ENCODE measurements around the gene GFER. TPM values are rescaled to one million over a fixed set of nuclear protein-coding genes. Genes with fewer than 3 reads are reported as not detected.
"Not testable (repeated sequence)": the region's sequence is repeated elsewhere in the genome, so short reads cannot be mapped to it uniquely, and the experiment has no call there.

GFER gene
- total RNA-seq, 1 experiment from 2014 or later, result 26.2 TPM

- POLR2A ChIA-PET (ENCODE audit: low non-redundant PET), result interaction anchor here (0.5 kb wide), 1 partner anchor 58 kb away, joined by 4 read pairs; no protein-coding TSS in a partner anchor
- Histone ChIP-seq H3K4me1 (ENCODE audit: insufficient read depth, low read length, poor library complexity, severe bottlenecking) (peaks cover 34% of the 10 kb centered on the region), H3K27ac (ENCODE audit: low read depth, low read length, poor library complexity, severe bottlenecking) (peak overlapping the region; percentile 52)
Measured at GRCh38 chr16:2033057-2033908, 49.3 kb downstream of the GFER start.

GRCh38 chr16:2033909-2034695, 50.1 kb downstream of the GFER start:
- POLR2A ChIA-PET (ENCODE audit: low non-redundant PET), result interaction anchor here (0.5 kb wide), 1 partner anchor 57 kb away, joined by 4 read pairs; no protein-coding TSS in a partner anchor
- Histone ChIP-seq H3K27ac (ENCODE audit: low read depth, low read length, poor library complexity, severe bottlenecking) (peak overlapping the region; percentile 52), H3K4me1 (ENCODE audit: insufficient read depth, low read length, poor library complexity, severe bottlenecking) (peaks cover 42% of the 10 kb centered on the region)
- CTCF ChIA-PET; DNase-seq (ENCODE audit: low spot score); H3K4me3 ChIP-seq (ENCODE audit: low read depth, low read length, poor library complexity, severe bottlenecking); H3K9me3 ChIP-seq (ENCODE audit: low read depth, low read length, poor library complexity, severe bottlenecking); H3K27me3 ChIP-seq (replicated peaks; ENCODE audit: insufficient read depth, low read depth, low read length, poor library complexity); intact Hi-C loops (cut with micrococcal nuclease; ENCODE audit: unreplicated experiment); BruUV-seq (replicated peaks); H3K36me3 ChIP-seq (ENCODE audit: insufficient read depth, low read length, poor library complexity, severe bottlenecking): not testable (repeated sequence)

More at GRCh38 chr16:2033057-2033908, 49.3 kb downstream of the GFER start:
- Histone ChIP-seq H3K9me3 (ENCODE audit: low read depth, low read length, poor library complexity, severe bottlenecking) (no peaks in the 10 kb centered on the region), H3K27me3 (replicated peaks; ENCODE audit: insufficient read depth, low read depth, low read length, poor library complexity) (no peaks in the 10 kb centered on the region), H3K36me3 (ENCODE audit: insufficient read depth, low read length, poor library complexity, severe bottlenecking) (peaks cover 4% of the 10 kb centered on the region), H3K4me3 (ENCODE audit: low read depth, low read length, poor library complexity, severe bottlenecking) (no peak overlapping the region)
- CTCF ChIA-PET, result interaction anchor here (0.6 kb wide), 1 partner anchor 168 kb away, joined by 3 read pairs; no protein-coding TSS in a partner anchor
- peak; percentile 47 for DNase-seq (ENCODE audit: low spot score)
- TF ChIP-seq, protein P1, sequence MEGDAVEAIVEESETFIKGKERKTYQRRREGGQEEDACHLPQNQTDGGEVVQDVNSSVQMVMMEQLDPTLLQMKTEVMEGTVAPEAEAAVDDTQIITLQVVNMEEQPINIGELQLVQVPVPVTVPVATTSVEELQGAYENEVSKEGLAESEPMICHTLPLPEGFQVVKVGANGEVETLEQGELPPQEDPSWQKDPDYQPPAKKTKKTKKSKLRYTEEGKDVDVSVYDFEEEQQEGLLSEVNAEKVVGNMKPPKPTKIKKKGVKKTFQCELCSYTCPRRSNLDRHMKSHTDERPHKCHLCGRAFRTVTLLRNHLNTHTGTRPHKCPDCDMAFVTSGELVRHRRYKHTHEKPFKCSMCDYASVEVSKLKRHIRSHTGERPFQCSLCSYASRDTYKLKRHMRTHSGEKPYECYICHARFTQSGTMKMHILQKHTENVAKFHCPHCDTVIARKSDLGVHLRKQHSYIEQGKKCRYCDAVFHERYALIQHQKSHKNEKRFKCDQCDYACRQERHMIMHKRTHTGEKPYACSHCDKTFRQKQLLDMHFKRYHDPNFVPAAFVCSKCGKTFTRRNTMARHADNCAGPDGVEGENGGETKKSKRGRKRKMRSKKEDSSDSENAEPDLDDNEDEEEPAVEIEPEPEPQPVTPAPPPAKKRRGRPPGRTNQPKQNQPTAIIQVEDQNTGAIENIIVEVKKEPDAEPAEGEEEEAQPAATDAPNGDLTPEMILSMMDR (conservative IDR thresholded peaks at IDR 0.05; ENCODE audit: low read depth, low read length), result no peak
- TF ChIP-seq EZH2 (IDR thresholded peaks at IDR 0.05; ENCODE audit: borderline replicate concordance, low read depth, low read length, poor library complexity, severe bottlenecking), result no peak
- no TSS peak for BruUV-seq (replicated peaks)
- intact Hi-C loops (cut with micrococcal nuclease; ENCODE audit: unreplicated experiment), result no loop called here

DNA sequence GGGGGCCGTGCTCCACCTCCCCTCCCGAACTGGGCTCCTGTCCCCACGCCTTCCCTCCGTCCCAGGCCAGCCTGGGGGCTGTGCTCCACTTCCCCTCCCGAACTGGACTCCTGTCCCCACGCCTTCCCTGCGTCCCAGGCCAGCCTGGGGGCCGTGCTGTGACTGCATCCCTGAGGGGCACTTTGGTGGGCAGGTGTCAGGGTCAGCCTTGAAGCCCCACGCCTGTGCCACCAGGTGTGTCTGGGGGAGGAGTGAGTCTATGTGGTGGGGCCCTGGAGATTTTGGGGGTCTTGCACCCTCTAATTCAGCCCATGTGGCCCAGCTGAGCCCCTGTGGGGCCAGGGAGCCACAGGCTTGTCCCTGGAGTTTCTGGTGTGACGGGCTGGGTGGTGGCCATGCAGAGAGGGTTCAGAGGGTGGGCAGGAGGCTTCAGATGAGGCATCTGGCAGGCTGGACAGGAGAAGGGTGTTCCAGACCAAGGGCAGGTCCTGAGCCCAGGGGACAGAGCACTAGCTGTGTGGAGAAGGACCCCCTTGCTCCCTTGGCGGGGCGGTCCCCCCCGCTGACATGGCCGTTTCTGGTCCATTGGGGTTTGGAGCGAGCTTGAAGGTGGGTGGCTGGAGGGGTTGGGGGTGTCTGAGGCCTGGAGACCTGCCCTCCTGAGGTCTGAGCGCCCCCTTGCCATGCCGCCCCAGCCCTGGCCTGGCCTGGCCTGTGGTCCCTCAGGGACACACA, 50.9 kb downstream of the GFER start:
- Histone ChIP-seq H3K27ac (ENCODE audit: low read depth, low read length, poor library complexity, severe bottlenecking) (peak overlapping the region; percentile 68), H3K4me1 (ENCODE audit: insufficient read depth, low read length, poor library complexity, severe bottlenecking) (peaks cover 49% of the 10 kb centered on the region), H3K9me3 (ENCODE audit: low read depth, low read length, poor library complexity, severe bottlenecking) (no peaks in the 10 kb centered on the region), H3K27me3 (replicated peaks; ENCODE audit: insufficient read depth, low read depth, low read length, poor library complexity) (no peaks in the 10 kb centered on the region), H3K36me3 (ENCODE audit: insufficient read depth, low read length, poor library complexity, severe bottlenecking) (peaks cover 4% of the 10 kb centered on the region), H3K4me3 (ENCODE audit: low read depth, low read length, poor library complexity, severe bottlenecking) (no peak overlapping the region)
- BruUV-seq (replicated peaks), result no TSS peak
- intact Hi-C loops (cut with micrococcal nuclease; ENCODE audit: unreplicated experiment), result no loop called here
- TF ChIP-seq, protein P1 (conservative IDR thresholded peaks at IDR 0.05; ENCODE audit: low read depth, low read length), result no peak
- TF ChIP-seq EZH2 (IDR thresholded peaks at IDR 0.05; ENCODE audit: borderline replicate concordance, low read depth, low read length, poor library complexity, severe bottlenecking), result no peak
- ChIA-PET CTCF (no interaction called here), POLR2A (ENCODE audit: low non-redundant PET) (no interaction called here)
- no peak for DNase-seq (ENCODE audit: low spot score)
